Testis (tissue), 2 donors: Measurements from ENCODE around the gene FSTL4.

Source experiments
- POLR2A ChIP-seq: fragments of 450-650 bp; IDR thresholded peaks from one replicate; pipeline ENCODE4 v1.6.1; 2017; ENCODE audit warnings: antibody characterized with exemption, mild to moderate bottlenecking, moderate library complexity
- TF ChIP-seq, protein P1 (sequence below), 3 experiments: fragments of 450-650 bp in 2 of 3; fragments of 200-600 bp in 1 of 3; sonication (generic) in 1 of 3; IDR thresholded peaks; one replicate each; pipeline ENCODE4 v1.5.1; 2016 to 2019; ENCODE audit warnings: antibody characterized with exemption in 3 of 3, mild to moderate bottlenecking in 2 of 3, moderate library complexity in 1 of 3

DNA sequence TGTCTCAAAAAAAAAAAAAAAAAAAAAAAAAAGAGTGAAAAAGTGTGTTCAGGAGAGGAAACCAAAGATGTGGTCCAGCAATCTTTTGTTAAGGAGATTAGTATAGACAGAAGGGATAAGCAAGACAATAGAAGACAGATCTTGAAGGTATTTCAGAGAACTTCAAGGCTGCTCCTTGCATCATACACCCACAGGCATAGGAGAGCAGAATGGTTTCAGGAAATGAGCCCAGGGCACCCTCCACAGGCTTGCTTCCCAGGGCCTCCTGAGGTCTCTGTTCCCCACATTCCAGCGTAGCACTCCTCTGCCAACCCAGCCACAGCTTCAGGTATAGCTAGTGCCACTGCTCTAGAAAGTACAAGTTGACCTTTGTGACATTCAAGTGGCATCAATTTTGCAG, 65.8 kb downstream of the FSTL4 start:
- TF ChIP-seq, protein P1, sequence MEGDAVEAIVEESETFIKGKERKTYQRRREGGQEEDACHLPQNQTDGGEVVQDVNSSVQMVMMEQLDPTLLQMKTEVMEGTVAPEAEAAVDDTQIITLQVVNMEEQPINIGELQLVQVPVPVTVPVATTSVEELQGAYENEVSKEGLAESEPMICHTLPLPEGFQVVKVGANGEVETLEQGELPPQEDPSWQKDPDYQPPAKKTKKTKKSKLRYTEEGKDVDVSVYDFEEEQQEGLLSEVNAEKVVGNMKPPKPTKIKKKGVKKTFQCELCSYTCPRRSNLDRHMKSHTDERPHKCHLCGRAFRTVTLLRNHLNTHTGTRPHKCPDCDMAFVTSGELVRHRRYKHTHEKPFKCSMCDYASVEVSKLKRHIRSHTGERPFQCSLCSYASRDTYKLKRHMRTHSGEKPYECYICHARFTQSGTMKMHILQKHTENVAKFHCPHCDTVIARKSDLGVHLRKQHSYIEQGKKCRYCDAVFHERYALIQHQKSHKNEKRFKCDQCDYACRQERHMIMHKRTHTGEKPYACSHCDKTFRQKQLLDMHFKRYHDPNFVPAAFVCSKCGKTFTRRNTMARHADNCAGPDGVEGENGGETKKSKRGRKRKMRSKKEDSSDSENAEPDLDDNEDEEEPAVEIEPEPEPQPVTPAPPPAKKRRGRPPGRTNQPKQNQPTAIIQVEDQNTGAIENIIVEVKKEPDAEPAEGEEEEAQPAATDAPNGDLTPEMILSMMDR (IDR thresholded peaks at IDR 0.05): no peak
- TF ChIP-seq POLR2A: no peak
